K562 (cell line): ENCODE data around the gene COX5A. TPM values are rescaled to one million over a fixed set of nuclear protein-coding genes. Genes with fewer than 3 reads are reported as not detected.

ENCODE experiments used
- CBX3 ChIP-seq, 2 experiments: IDR thresholded peaks; 1 replicate in 1 of 2; 2 replicates in 1 of 2; pipeline ENCODE4 v1.6.1; 2012; ENCODE audit warnings: inconsistent platforms in 2 of 2, low read length in 2 of 2, borderline replicate concordance in 1 of 2, control low read depth in 1 of 2
- CTBP1 ChIP-seq: fragments of 450-650 bp; IDR thresholded peaks from 2 replicates; pipeline ENCODE4 v1.6.1; 2016; ENCODE audit warnings: borderline replicate concordance
- DLX4 ChIP-seq: fragments of 250-450 bp; sonication (Bioruptor Pico); IDR thresholded peaks from 2 replicates; pipeline ENCODE4 v1.6.1; 2021; ENCODE audit warnings: mild to moderate bottlenecking
- E2F5 ChIP-seq: sonication (generic); formaldehyde crosslinking; IDR thresholded peaks from 2 replicates; pipeline ENCODE4 v1.8.0; 2022; ENCODE audit warnings: mild to moderate bottlenecking, missing genetic modification reagents
- ERF ChIP-seq: fragments of 450-650 bp; formaldehyde crosslinking; IDR thresholded peaks from 2 replicates; pipeline ENCODE4 v1.4.0; 2020; ENCODE audit warnings: mild to moderate bottlenecking, mixed read lengths
- GABPB1 ChIP-seq: sonication (generic); formaldehyde crosslinking; IDR thresholded peaks from 2 replicates; pipeline ENCODE4 v1.8.0; 2022; ENCODE audit warnings: mild to moderate bottlenecking, missing genetic modification reagents
- HDAC1 ChIP-seq, 2 experiments: fragments of 450-650 bp; IDR thresholded peaks; 2 replicates each; pipeline ENCODE4 v1.6.1; 2016 to 2017; ENCODE audit warnings: inconsistent platforms in 1 of 2, mild to moderate bottlenecking in 1 of 2, moderate library complexity in 1 of 2
- KDM2B ChIP-seq: fragments of 250-450 bp; sonication (Bioruptor Pico); IDR thresholded peaks from 2 replicates; pipeline ENCODE4 v1.8.0; 2021; ENCODE audit warnings: mild to moderate bottlenecking, moderate library complexity
- LEF1 ChIP-seq: fragments of 450-650 bp; IDR thresholded peaks from 2 replicates; pipeline ENCODE4 v1.6.1; 2016; ENCODE audit warnings: mild to moderate bottlenecking
- NCOA2 ChIP-seq, 2 experiments: fragments of 450-650 bp; IDR thresholded peaks; 2 replicates each; pipeline ENCODE4 v1.6.1; 2018; ENCODE audit warnings: mild to moderate bottlenecking in 2 of 2, moderate library complexity in 1 of 2; ENCODE audit not compliant: partially characterized antibody in 2 of 2
- NUFIP1 ChIP-seq: fragments of 450-650 bp; IDR thresholded peaks from 2 replicates; pipeline ENCODE4 v1.6.1; 2018; ENCODE audit not compliant: partially characterized antibody
- PHF20 ChIP-seq: fragments of 450-650 bp; IDR thresholded peaks from 2 replicates; pipeline ENCODE4 v1.6.1; 2018; ENCODE audit not compliant: partially characterized antibody
- PURB ChIP-seq: sonication (generic); formaldehyde crosslinking; IDR thresholded peaks from 2 replicates; pipeline ENCODE4 v1.9.0; 2021; ENCODE audit warnings: low read depth, mild to moderate bottlenecking, missing genetic modification reagents
- RAD51 ChIP-seq: fragments of 450-650 bp; IDR thresholded peaks from 2 replicates; pipeline ENCODE4 v1.7.1; 2016; ENCODE audit warnings: low read depth, mild to moderate bottlenecking, borderline replicate concordance
- RNF2 ChIP-seq: sonication (generic); IDR thresholded peaks from 2 replicates; pipeline ENCODE4 v1.6.1; 2016
- SMARCA5 ChIP-seq: fragments of 450-650 bp; IDR thresholded peaks from 2 replicates; pipeline ENCODE4 v1.6.1; 2016
- SP1 ChIP-seq: sonication (generic); formaldehyde crosslinking; IDR thresholded peaks from 2 replicates; pipeline ENCODE4 v1.8.1; 2022; ENCODE audit warnings: mild to moderate bottlenecking, missing genetic modification reagents
- SPI1 ChIP-seq: IDR thresholded peaks from 2 replicates; pipeline ENCODE4 v1.6.1; 2011; ENCODE audit warnings: low read depth, low read length, control low read depth, borderline replicate concordance
- SREBF1 ChIP-seq: fragments of 150-350 bp; IDR thresholded peaks from 2 replicates; pipeline ENCODE4 v1.6.1; 2014; ENCODE audit warnings: antibody characterized with exemption, low read depth, low read length, borderline replicate concordance
- SRF ChIP-seq, 2 experiments: fragments of 250-450, 450-650 bp in 1 of 2; sonication (Bioruptor Pico) in 1 of 2; sonication (generic) in 1 of 2; formaldehyde crosslinking; IDR thresholded peaks; 2 replicates each; pipeline versions ENCODE4 v1.5.0 to v1.5.1; 2020 to 2022; ENCODE audit warnings: mild to moderate bottlenecking in 1 of 2, missing genetic modification reagents in 1 of 2
- TEAD1 ChIP-seq, 2 experiments: fragments of 450-650 bp in 1 of 2; sonication (generic) in 1 of 2; formaldehyde crosslinking; IDR thresholded peaks; 2 replicates each; pipeline versions ENCODE4 v1.4.0 to v1.8.0; 2020 to 2022; ENCODE audit warnings: mild to moderate bottlenecking in 2 of 2, missing genetic modification reagents in 1 of 2
- TEAD4 ChIP-seq, 2 experiments: sonication (generic) in 1 of 2; formaldehyde crosslinking in 1 of 2; IDR thresholded peaks; 2 replicates each; pipeline versions ENCODE4 v1.6.1 to v1.8.0; 2012 to 2022; ENCODE audit warnings: borderline replicate concordance in 1 of 2, inconsistent platforms in 1 of 2, low read length in 1 of 2, mild to moderate bottlenecking in 1 of 2, missing genetic modification reagents in 1 of 2
- TRIM28 ChIP-seq: fragments of 450-650 bp; IDR thresholded peaks from 2 replicates; pipeline ENCODE4 v1.6.1; 2017
- XRCC4 ChIP-seq: IDR thresholded peaks from one replicate; pipeline ENCODE4 v1.6.1; 2011; ENCODE audit not compliant: insufficient read depth, insufficient read length; ENCODE audit errors: extremely low read depth
- ZBTB33 ChIP-seq: sonication (generic); formaldehyde crosslinking; IDR thresholded peaks from 2 replicates; pipeline ENCODE4 v1.8.1; 2023; ENCODE audit warnings: mild to moderate bottlenecking, missing genetic modification reagents
- ZNF165 ChIP-seq: fragments of 250-450 bp; sonication (Bioruptor Pico); IDR thresholded peaks from 2 replicates; pipeline ENCODE4 v1.4.0; 2020; ENCODE audit warnings: borderline replicate concordance
- ZNF175 ChIP-seq: fragments of 200-800 bp; sonication (Bioruptor generic); IDR thresholded peaks from 2 replicates; pipeline ENCODE4 v1.6.1; 2016; ENCODE audit warnings: low read depth, mild to moderate bottlenecking, missing genetic modification characterization, missing compliant biosample characterization
- ZNF311 ChIP-seq: fragments of 250-450 bp; sonication (Bioruptor Pico); IDR thresholded peaks from 2 replicates; pipeline ENCODE4 v1.4.0; 2020; ENCODE audit warnings: mild to moderate bottlenecking, moderate library complexity
- polyA plus RNA-seq, 8 experiments: library from polyadenylated mRNA; depleted of rRNA in 4 of 8; stranded (reverse) in 5 of 8; unstranded in 3 of 8; fragments of >200 nt; fragmentation: Nextera tagmentation in 2 of 8; fragmentation: Illumina TruSeq in 1 of 8; extraction: Ambion mirVana in 2 of 8; extraction: Trizol in 1 of 8; gene quantifications; 2 replicates each; pipeline versions ENCODE4 v1.2.1 to v1.2.3, GENCODE V29; 2011 to 2014; ENCODE audit warnings: inconsistent platforms in 1 of 8, missing spikeins in 1 of 8
- total RNA-seq, 7 experiments: library from RNA; depleted of rRNA in 6 of 7; stranded (reverse); fragments of >200 nt in 6 of 7; fragmentation: Illumina TruSeq in 2 of 7; extraction: Trizol in 2 of 7; gene quantifications; 2 replicates each; pipeline versions ENCODE4 v1.2.1 to v1.2.3, GENCODE V29; 2011 to 2021; ENCODE audit warnings: low replicate concordance in 1 of 7

Gene COX5A
- total and polyA plus RNA-seq, 9 of the 15 experiments (the other 6 are each of a cell fraction or from before 2014, with no cell fraction given) = 86.8 to 553 (median 371) TPM

GRCh38 chr15:74889390-74889882 lies 48.4 kb downstream of the COX5A start (continued):
- 0 out of 2 replicates have a peak, but pooled peaks have one; percentile 7 for TF ChIP-seq CTBP1
- no peak for TF ChIP-seq SREBF1
- 0 out of 2 replicates have a peak, but pooled peaks have one; percentile 21 for TF ChIP-seq TRIM28
- TF ChIP-seq XRCC4 = no peak
- peak; percentile 45; the same call in 1 of the 2 replicates for TF ChIP-seq ZNF175
- 0 out of 2 replicates have a peak, but pooled peaks have one; percentile 21 for TF ChIP-seq LEF1
- no peak for TF ChIP-seq NCOA2 (IDR thresholded peaks at IDR 0.05; ENCODE audit: partially characterized antibody in 2 of 2)
- TF ChIP-seq TEAD4 (IDR thresholded peaks at IDR 0.05; ENCODE audit: low read length) = 0 out of 2 replicates have a peak, but pooled peaks have one; percentile 19
- no peak for TF ChIP-seq TEAD4 (CRISPR knock-in tag; IDR thresholded peaks at IDR 0.05; ENCODE audit: borderline replicate concordance)
- peak in 1 of 2 experiments; percentile 46; a peak in 1 of 4 replicates for TF ChIP-seq HDAC1 (IDR thresholded peaks at IDR 0.05)
- TF ChIP-seq SRF (CRISPR knock-in tag; IDR thresholded peaks at IDR 0.05) = no peak
- TF ChIP-seq RNF2 = peak; percentile 50; the same call in 1 of the 2 replicates
- peak; percentile 30; the same call in 1 of the 2 replicates for TF ChIP-seq SP1
- TF ChIP-seq CBX3 (IDR thresholded peaks at IDR 0.05; ENCODE audit: borderline replicate concordance in 1 of 2, low read length in 2 of 2) = 0 out of 3 replicates have a peak, but pooled peaks of 1 of the 2 experiments have one; percentile 20
- TF ChIP-seq ZNF311 (CRISPR knock-in tag) = no peak
- TF ChIP-seq ZNF165 (CRISPR knock-in tag) = 0 out of 2 replicates have a peak, but pooled peaks have one; percentile 47
- no peak; a peak in 1 of 4 replicates for TF ChIP-seq TEAD1 (CRISPR knock-in tag; IDR thresholded peaks at IDR 0.05)
- TF ChIP-seq DLX4 (CRISPR knock-in tag) = no peak
- TF ChIP-seq PHF20 = peak; percentile 22
- TF ChIP-seq RAD51 = no peak
- TF ChIP-seq KDM2B = no peak
- peak; percentile 59; the same call in 1 of the 2 replicates for TF ChIP-seq GABPB1 (CRISPR knock-in tag)
- TF ChIP-seq ZBTB33 (CRISPR knock-in tag) = no peak
- TF ChIP-seq E2F5 (CRISPR knock-in tag) = 0 out of 2 replicates have a peak, but pooled peaks have one; percentile 15
- no peak for TF ChIP-seq ERF
- TF ChIP-seq SMARCA5 = 0 out of 2 replicates have a peak, but pooled peaks have one; percentile 53
- peak; percentile 48; the same call in 1 of the 2 replicates for TF ChIP-seq SPI1
- TF ChIP-seq PURB = no peak
- TF ChIP-seq NUFIP1 = no peak
